Keratinocyte (primary cell): ENCODE results near the gene MINPP1.
"Not testable (repeated sequence)": the region's sequence is repeated elsewhere in the genome, so short reads cannot be mapped to it uniquely, and the experiment has no call there.

Experiments used
- EZH2 ChIP-seq: IDR thresholded peaks from one replicate; pipeline ENCODE4 v1.6.1; 2012; ENCODE audit warnings: inconsistent platforms, mild to moderate bottlenecking, low read length, moderate library complexity
- TF ChIP-seq, protein P1 (sequence below), 3 experiments: IDR thresholded peaks in 1 of 3; conservative IDR thresholded peaks in 1 of 3; optimal IDR thresholded peaks in 1 of 3; 2 replicates in 2 of 3; 3 replicates in 1 of 3; pipeline versions ENCODE3 to v1.5.1; 2011; ENCODE audit warnings: low read length in 3 of 3, mild to moderate bottlenecking in 3 of 3, moderate library complexity in 2 of 3, control low read depth in 1 of 3, inconsistent platforms in 1 of 3; ENCODE audit not compliant: insufficient read depth in 2 of 3; ENCODE audit errors: extremely low read depth in 1 of 3

DNA sequence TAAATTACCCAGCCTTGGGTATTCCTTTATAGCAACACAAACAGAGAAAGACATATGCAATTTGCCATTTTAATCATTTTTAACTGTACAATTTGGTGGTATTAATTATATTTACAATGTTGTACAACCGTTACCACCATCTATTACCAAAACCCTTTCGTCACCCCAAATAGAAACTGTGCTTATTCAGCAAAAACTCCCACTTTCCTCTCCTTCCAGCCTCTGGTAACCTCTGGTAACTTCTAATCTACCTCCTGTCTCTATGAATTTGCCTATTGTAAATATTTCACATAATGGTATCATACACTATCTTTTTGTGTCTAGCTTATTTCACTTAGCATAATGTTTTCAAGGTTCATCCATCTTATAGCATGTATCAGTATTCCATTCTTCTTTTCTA lies 12.2 kb upstream of the MINPP1 start:
- TF ChIP-seq, protein P1, sequence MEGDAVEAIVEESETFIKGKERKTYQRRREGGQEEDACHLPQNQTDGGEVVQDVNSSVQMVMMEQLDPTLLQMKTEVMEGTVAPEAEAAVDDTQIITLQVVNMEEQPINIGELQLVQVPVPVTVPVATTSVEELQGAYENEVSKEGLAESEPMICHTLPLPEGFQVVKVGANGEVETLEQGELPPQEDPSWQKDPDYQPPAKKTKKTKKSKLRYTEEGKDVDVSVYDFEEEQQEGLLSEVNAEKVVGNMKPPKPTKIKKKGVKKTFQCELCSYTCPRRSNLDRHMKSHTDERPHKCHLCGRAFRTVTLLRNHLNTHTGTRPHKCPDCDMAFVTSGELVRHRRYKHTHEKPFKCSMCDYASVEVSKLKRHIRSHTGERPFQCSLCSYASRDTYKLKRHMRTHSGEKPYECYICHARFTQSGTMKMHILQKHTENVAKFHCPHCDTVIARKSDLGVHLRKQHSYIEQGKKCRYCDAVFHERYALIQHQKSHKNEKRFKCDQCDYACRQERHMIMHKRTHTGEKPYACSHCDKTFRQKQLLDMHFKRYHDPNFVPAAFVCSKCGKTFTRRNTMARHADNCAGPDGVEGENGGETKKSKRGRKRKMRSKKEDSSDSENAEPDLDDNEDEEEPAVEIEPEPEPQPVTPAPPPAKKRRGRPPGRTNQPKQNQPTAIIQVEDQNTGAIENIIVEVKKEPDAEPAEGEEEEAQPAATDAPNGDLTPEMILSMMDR (optimal IDR thresholded peaks at IDR 0.05 in 1 of 3, IDR thresholded peaks at IDR 0.05 in 1 of 3, conservative IDR thresholded peaks at IDR 0.05 in 1 of 3; ENCODE audit: extremely low read depth in 1 of 3, insufficient read depth in 2 of 3, low read length in 3 of 3), result not testable (repeated sequence)
- not testable (repeated sequence) for TF ChIP-seq EZH2
